C4-2B (cell line): ENCODE measurements around the gene ARNT2.

Experiments used
- H3K27ac ChIP-seq: fragments of 450-650 bp; 2 replicates; pipeline ENCODE4 v1.5.1; 2017
- ZFX ChIP-seq: fragments of 450-650 bp; IDR thresholded peaks from 2 replicates; pipeline ENCODE4 v1.6.1; 2017
- TF ChIP-seq, protein P1 (sequence below): fragments of 450-650 bp; conservative IDR thresholded peaks from 2 replicates; pipeline ENCODE4 v1.5.1; 2017; ENCODE audit warnings: mild to moderate bottlenecking

Gene ARNT2

DNA sequence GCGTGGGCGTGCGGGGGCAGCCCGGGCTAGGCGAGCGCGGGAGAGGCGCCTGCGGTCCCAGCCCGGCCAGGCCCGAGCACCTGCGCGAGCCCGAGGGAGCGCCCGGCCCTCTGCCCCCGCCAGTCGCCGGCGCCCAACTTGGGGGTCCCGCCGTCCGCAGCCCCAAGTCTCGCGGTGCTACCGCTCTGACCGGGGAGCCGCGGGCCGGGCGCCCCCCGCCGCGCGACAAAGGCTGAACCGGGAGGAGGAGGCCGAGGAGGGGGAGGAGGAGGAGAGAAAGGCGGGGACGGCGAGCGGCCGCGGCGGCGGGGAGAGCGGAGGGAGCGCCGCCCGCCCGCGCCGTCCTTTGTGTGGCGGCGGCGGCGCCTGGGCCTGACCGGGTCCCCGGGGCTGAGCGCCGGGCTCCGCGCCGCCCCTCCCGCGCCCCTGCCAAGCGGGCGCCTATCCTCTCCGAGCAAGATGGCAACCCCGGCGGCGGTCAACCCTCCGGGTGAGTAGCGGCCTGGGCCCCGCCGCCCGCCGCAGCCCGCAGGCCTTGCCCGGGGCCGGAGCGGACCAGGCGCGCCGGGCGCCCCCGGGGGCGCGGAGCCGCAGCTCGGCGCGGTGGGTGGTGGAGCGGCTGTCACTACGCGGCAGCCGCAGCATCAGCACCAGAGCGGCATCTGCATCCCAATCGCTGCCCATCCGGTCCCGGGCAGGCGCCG is at the start of gene ARNT2:
Gene ARNT2, plus strand, starts transcription at position 326 of the 704 bp plus-strand sequence. Its CDS starts 134 bp downstream, at position 460.
- H3K27ac ChIP-seq, result no peak within 1 kb of the TSS
- TF ChIP-seq, protein P1, sequence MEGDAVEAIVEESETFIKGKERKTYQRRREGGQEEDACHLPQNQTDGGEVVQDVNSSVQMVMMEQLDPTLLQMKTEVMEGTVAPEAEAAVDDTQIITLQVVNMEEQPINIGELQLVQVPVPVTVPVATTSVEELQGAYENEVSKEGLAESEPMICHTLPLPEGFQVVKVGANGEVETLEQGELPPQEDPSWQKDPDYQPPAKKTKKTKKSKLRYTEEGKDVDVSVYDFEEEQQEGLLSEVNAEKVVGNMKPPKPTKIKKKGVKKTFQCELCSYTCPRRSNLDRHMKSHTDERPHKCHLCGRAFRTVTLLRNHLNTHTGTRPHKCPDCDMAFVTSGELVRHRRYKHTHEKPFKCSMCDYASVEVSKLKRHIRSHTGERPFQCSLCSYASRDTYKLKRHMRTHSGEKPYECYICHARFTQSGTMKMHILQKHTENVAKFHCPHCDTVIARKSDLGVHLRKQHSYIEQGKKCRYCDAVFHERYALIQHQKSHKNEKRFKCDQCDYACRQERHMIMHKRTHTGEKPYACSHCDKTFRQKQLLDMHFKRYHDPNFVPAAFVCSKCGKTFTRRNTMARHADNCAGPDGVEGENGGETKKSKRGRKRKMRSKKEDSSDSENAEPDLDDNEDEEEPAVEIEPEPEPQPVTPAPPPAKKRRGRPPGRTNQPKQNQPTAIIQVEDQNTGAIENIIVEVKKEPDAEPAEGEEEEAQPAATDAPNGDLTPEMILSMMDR, result no peak
- TF ChIP-seq ZFX, result peak; percentile 59

DNA sequence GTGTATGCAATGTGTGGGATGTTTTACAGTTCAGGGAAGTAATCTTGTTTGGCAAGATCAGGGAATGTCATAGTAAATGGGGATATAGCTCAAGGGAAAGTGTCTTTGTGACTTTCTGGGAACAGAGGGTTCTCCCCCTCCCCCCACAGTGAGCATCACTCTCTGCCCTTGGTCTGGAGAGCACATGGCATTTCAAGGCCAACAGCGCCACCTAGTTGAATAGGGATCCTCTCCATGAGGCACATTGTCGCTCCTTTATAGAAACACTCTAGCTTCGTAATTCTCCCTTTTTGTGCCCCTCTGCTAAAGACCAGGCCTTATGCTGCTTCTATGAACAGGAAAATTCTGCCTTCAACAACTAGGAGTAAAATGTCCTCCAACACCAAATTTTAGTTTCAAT is 37.1 kb upstream of the ARNT2 start:
- TF ChIP-seq ZFX, result no peak
- TF ChIP-seq, protein P1, result peak; percentile 45
- H3K27ac ChIP-seq, result no peak overlapping the region

- H3K27ac ChIP-seq, result no peak overlapping the region
- no peak for TF ChIP-seq ZFX
- TF ChIP-seq, protein P1, result no peak
Observed at GRCh38 chr15:80367661-80368060, 36.5 kb upstream of the ARNT2 start.

- TF ChIP-seq, protein P1, result no peak
- no peak for TF ChIP-seq ZFX
- no peak overlapping the region for H3K27ac ChIP-seq
Observed at GRCh38 chr15:80371924-80372323, 32.3 kb upstream of the ARNT2 start.

DNA sequence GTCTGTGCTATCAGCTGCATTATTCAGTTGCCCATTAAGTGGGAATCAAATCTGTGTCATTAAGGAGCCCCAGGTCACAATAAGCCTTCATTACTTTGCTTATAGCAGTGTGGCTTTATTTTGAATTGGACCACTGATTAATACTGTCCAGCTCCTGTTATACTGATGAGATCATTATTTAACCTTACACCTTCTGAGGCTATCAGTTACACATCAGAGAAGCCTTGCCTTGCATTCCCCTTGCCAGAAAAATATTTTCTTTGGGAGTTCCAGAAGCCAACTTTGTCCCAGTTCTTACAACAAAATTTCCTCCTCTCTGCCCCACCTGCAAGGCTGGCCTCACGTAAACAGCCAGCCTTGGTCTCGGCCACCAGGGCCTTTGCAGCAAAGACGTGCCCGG is 29.7 kb upstream of the ARNT2 start:
- TF ChIP-seq, protein P1, result no peak
- no peak for TF ChIP-seq ZFX
- H3K27ac ChIP-seq, result no peak overlapping the region

- no peak overlapping the region for H3K27ac ChIP-seq
- no peak for TF ChIP-seq ZFX
- TF ChIP-seq, protein P1, result no peak
Observed at GRCh38 chr15:80375968-80376891, 28.0 kb upstream of the ARNT2 start.

GRCh38 chr15:80379693-80380092 is 24.5 kb upstream of the ARNT2 start:
- no peak overlapping the region for H3K27ac ChIP-seq
- TF ChIP-seq ZFX, result no peak
- TF ChIP-seq, protein P1, result no peak
